ENCODE results near the gene RBMX.

RBMX gene

DNA sequence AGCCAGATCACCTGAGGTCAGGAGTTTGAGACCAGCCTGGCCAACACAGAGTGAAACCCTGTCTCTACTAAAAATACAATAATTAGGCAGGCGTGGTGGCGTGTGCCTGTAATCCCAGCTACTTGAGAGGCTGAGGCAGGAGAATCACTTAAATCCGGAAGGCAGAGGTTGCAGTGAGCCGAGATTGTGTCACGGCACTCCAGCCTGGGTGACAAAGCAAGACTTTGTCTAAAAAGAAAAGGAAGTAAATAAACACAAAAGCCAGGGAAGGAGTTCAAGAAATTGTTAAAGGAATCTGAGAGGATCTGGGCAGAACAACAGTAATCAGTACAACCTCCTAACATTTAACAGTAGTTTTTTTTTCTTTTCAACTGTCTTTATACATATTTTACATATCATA lies 51.1 kb downstream of the RBMX start:
- no peak for DNase-seq (ENCODE audit: extremely low read depth, low read depth)
- TF ChIP-seq, protein P1, sequence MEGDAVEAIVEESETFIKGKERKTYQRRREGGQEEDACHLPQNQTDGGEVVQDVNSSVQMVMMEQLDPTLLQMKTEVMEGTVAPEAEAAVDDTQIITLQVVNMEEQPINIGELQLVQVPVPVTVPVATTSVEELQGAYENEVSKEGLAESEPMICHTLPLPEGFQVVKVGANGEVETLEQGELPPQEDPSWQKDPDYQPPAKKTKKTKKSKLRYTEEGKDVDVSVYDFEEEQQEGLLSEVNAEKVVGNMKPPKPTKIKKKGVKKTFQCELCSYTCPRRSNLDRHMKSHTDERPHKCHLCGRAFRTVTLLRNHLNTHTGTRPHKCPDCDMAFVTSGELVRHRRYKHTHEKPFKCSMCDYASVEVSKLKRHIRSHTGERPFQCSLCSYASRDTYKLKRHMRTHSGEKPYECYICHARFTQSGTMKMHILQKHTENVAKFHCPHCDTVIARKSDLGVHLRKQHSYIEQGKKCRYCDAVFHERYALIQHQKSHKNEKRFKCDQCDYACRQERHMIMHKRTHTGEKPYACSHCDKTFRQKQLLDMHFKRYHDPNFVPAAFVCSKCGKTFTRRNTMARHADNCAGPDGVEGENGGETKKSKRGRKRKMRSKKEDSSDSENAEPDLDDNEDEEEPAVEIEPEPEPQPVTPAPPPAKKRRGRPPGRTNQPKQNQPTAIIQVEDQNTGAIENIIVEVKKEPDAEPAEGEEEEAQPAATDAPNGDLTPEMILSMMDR (IDR thresholded peaks at IDR 0.05; ENCODE audit: low read depth, low read length, missing control alignments), result no peak
- no peak overlapping the region for H3K4me3 ChIP-seq (replicated peaks; ENCODE audit: low read depth, low read length)

DNA sequence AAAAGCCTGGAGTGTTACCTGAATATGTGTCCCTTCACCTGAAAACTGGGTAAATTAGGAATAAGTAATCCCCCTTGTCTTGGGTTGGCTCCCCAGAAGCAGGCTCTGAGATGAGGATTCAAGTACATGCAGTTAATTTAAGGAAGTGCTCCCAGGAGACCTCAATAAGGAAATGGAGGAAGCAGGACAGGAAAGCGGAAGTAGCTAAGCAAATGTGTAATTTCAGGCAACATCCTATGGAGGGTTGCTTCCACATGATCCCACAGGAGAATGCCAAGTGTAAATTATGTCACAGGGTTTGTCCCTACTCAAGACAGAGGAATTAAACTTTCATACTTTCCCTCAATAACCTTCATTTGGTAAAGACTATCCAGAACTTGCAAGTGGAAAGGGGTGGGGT lies 51.7 kb downstream of the RBMX start:
- no peak overlapping the region for H3K4me3 ChIP-seq (replicated peaks; ENCODE audit: low read depth, low read length)
- TF ChIP-seq, protein P1 (IDR thresholded peaks at IDR 0.05; ENCODE audit: low read depth, low read length, missing control alignments), result no peak
- DNase-seq (ENCODE audit: extremely low read depth, low read depth), result no peak

DNA sequence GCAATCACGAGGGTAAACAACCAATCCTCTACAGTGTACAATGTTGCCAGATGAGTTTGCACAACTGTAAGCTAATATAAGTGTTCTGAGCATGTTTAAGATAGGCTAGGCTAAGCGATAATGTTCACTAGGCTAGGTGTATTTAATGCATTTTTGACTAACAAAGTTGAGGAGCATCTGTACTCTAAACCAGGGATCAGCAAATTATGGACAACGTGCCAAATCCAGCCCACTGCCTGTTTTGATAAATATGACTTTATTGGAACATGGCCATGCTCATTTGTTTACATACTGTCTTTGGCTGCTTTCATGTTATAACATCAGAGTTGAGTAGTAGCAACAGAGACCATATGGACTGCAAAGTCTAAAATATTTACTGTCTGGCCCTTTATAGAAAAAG lies 53.5 kb downstream of the RBMX start:
- TF ChIP-seq, protein P1 (IDR thresholded peaks at IDR 0.05; ENCODE audit: low read depth, low read length, missing control alignments), result no peak
- no peak for DNase-seq (ENCODE audit: extremely low read depth, low read depth)
- no peak overlapping the region for H3K4me3 ChIP-seq (replicated peaks; ENCODE audit: low read depth, low read length)

DNA sequence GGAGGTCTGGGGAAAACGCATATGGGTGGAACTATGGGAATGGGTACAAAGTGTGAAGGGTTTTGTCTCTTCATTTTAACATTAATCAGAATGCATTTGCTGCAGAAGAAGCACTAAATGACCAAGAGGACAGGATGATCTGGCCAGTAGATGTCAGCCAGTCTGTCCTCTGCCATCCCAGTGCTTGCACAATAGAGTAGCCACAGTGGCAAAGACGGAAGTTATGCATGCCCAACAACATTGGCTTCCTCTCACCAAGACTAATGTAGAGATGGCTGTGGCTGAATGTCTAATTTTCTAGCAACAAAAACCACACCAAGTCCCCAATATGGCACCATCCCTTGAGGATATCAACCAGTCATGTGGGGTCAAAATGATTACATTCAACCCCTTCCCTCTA lies 54.8 kb downstream of the RBMX start:
- H3K4me3 ChIP-seq (replicated peaks; ENCODE audit: low read depth, low read length), result no peak overlapping the region
- no peak for DNase-seq (ENCODE audit: extremely low read depth, low read depth)
- TF ChIP-seq, protein P1 (IDR thresholded peaks at IDR 0.05; ENCODE audit: low read depth, low read length, missing control alignments), result no peak

Data from HFF-Myc (cell line).